ENCODE results near the gene MASP2.
"Not testable (repeated sequence)": the region's sequence is repeated elsewhere in the genome, so short reads cannot be mapped to it uniquely, and the experiment has no call there.

The MASP2 gene

DNA sequence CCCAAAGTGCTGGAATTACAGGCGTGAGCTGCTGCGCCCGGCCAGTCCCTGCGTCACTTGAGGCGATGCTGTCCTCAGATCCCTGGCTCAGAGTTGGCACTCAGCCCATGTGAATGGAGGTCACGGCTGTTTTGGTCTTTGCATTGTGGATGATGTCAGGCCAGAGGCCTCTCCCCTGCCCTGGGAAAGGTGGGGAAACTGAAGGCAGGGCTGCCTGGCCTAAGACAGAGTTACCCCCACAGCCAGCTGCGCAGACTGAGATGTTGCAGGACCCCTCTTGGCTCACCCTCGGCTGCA is 821 bp downstream of the MASP2 start:
- no peak overlapping the region for H3K4me3 ChIP-seq
- no peaks in the 10 kb centered on the region for H3K9me3 ChIP-seq
- H3K27ac ChIP-seq, result no peak overlapping the region
- H4K20me1 ChIP-seq, result no peaks in the 10 kb centered on the region
- no peaks in the 10 kb centered on the region for H3K27me3 ChIP-seq
- H3K36me3 ChIP-seq, result no peaks in the 10 kb centered on the region
- H3K4me1 ChIP-seq, result no peaks in the 10 kb centered on the region
- H3K4me2 ChIP-seq, result no peak overlapping the region
- no peak overlapping the region for H3K9ac ChIP-seq
- no peak for TF ChIP-seq Cebpa-rat (IDR thresholded peaks at IDR 0.05)

DNA sequence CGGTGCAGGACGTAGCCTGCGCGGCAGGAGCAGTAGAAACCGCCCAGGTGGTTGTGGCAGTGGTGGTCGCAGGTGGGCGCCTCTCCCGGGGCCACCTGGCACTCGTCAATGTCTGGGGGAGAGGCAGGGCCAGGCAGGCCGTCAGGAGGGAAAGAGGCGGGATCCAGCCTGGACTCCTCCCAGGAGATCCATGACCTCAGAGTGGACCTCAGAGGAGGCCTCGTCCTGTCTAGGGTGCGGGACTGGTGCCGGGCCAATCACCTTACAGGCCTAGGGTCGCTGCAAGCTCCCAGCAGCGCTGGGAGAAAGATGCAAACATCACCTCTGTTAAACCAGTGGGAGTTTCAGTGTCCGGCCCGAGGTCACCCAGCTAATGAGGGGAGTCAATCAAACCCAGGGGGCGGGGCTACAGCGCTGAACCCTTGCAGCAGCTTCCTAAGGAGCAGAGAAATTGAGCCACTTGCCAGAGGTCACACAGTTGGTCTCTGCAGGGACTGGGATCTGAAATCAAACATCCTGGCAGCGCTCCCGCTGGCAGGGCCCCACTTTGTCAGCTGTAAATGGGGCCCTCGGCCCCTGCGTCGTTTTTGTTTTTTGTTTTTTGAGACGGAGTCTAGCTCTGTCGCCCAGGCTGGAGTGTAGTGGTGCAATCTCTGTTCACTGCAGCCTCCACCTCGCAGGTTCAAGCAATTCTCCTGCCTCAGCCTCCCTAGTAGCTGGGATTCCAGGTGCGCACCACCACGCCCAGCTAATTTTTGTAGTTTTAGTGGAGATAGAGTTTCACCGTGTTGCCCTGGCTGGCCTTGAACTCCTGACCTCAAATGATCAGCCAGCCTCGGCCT is 1.4 kb downstream of the MASP2 start:
- Histone ChIP-seq H3K36me3 (no peaks in the 10 kb centered on the region), H3K27ac (no peak overlapping the region), H3K4me3 (no peak overlapping the region), H3K4me1 (no peaks in the 10 kb centered on the region), H3K9me3 (no peaks in the 10 kb centered on the region), H3K9ac (no peak overlapping the region), H3K27me3 (no peaks in the 10 kb centered on the region), H3K4me2 (no peak overlapping the region), H4K20me1 (no peaks in the 10 kb centered on the region)
- no peak for TF ChIP-seq Cebpa-rat (IDR thresholded peaks at IDR 0.05)

DNA sequence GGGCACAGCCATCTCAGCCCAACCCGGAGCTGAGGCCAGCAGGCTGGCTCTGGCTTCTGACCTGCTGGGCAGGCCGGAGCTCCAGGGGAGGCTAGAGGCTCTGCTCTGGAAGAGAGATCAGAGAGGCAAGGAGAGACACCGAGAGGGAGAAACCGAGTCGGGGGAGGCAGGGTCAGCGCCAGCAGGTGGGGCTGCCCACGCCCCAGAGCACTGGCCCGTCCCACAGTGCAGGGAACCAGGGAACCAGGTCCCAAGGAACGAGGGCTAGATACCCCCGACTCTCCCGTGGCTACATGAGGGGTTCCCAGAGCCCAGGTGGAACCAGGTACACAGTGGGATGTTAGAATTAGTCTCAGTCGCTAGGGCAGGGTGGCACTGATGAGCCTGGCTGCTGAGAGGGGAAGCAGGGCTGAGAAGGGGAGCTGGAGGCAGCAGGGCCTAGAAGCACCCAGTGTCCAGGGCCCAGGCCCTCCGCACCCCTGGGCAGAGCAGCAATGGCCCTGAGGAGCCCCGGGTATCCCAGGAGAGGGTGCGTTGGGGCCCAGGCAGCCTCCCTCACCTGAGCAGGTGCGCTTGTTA is 2.1 kb downstream of the MASP2 start:
- no peaks in the 10 kb centered on the region for H3K27me3 ChIP-seq
- no peak overlapping the region for H3K4me3 ChIP-seq
- no peak for TF ChIP-seq Cebpa-rat (IDR thresholded peaks at IDR 0.05)
- no peak overlapping the region for H3K27ac ChIP-seq
- H3K4me1 ChIP-seq, result no peaks in the 10 kb centered on the region
- H3K9ac ChIP-seq, result no peak overlapping the region
- H3K4me2 ChIP-seq, result no peak overlapping the region
- H3K9me3 ChIP-seq, result no peaks in the 10 kb centered on the region
- H3K36me3 ChIP-seq, result no peaks in the 10 kb centered on the region
- H4K20me1 ChIP-seq, result no peaks in the 10 kb centered on the region

DNA sequence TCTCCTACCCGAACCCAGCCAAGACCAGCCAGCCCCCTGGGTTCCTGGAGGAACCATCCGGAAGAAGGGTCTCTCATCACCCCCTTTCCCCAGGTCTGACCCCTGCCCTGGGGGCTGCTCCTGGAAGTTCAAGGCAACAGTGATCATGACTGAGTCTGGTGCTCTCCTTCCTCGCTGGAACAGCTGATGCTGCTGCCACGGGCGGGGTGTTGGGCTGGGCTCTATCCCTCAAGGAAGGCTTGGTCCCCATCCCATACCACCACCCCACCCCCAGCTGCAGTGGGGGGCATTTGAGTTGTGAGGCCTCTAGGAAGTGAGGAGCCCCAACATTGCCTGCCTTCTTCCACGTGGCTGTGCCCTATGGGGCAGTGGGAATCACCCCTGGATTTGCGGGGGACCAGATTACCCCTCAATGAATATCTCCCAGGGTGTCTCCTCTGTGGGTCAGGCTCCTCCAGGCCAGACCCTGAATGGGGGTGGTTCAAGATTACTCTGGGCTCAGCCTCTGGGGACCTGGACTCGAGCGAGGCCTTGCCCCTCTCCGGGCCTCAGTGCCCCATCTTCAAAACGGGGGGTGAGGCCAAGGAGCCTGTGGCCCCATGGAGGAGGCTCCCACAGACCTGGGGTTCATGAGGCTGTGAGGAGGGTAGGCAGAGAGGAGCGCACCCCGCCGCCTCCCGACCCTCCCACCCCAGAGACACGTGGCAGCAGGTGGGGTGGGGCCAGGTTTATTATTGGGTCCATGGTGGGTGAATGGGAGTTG is 2.8 kb downstream of the MASP2 start:
- H3K36me3 ChIP-seq, result no peaks in the 10 kb centered on the region
- TF ChIP-seq Cebpa-rat (IDR thresholded peaks at IDR 0.05), result no peak
- no peak overlapping the region for H3K4me3 ChIP-seq
- no peaks in the 10 kb centered on the region for H3K4me1 ChIP-seq
- H3K9me3 ChIP-seq, result no peaks in the 10 kb centered on the region
- no peak overlapping the region for H3K9ac ChIP-seq
- no peaks in the 10 kb centered on the region for H3K27me3 ChIP-seq
- H4K20me1 ChIP-seq, result no peaks in the 10 kb centered on the region
- no peak overlapping the region for H3K27ac ChIP-seq
- H3K4me2 ChIP-seq, result no peak overlapping the region

DNA sequence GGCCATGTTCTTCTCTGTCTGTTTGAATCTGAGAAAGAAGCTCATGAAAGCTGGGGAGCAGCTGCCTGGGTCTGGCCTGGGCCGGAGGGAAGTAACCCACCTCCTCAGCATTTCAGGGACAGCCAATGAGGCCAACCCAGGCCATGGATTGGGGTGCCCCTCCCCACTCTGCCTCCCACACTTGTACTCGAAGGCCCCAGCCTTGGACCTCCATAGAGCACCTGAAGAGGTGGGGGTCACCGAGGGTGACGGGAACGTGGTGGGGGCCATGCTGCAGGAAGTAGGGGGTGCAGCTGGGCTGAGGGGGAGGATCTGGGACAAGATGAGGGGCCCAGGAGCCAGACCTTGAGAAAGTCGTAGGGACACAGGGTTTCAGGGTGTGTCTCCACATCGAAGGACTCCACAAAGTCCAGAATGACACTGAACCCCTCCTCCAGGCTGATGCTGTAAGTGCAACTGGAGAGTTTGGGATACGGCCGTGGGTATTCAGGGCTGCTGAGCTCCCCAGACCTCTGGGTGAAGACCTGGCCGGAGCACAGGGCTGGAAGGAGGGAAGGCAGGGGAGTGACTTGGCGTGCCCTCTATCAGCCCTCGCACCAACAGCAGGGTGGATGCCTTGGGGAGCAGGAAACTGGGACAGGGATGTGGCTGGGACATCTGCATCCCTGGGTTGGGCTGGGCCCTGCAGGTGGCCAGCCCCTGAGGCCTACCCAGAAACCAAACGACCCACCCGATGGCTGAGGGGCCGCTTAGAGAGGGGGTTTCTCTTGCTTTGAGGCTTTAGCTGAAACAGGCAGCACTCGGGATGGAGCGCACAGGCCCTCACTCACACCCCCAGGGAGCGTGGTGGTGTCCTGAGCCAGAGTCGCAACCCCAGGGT is 3.8 kb downstream of the MASP2 start:
- no peak overlapping the region for H3K4me2 ChIP-seq

DNA sequence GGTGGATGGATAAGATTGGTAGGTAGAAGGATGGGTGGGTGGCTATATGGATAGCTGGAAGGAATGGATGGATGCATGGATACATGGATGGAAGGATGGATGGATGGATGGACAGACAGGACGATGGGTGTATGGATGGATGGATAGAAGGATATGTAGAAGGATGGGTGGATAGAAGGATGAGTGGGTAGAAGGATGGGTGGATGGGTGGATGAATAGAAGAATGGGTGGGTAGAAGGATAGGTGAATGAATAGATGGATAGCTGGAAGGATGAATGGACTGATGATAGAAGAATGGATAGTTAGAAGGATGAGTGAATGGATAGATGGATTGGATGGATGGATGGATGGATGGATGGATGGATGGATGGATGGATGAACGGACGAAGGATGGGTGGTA is 5.0 kb downstream of the MASP2 start:
- Histone ChIP-seq H3K4me2 (no peak overlapping the region), H3K9me3 (no peaks in the 10 kb centered on the region), H4K20me1 (no peaks in the 10 kb centered on the region), H3K27ac (no peak overlapping the region), H3K4me3 (no peak overlapping the region), H3K9ac (no peak overlapping the region), H3K36me3 (no peaks in the 10 kb centered on the region), H3K27me3 (no peaks in the 10 kb centered on the region), H3K4me1 (no peaks in the 10 kb centered on the region; the same call in 1 of the 2 replicates)
- no peak for TF ChIP-seq Cebpa-rat (IDR thresholded peaks at IDR 0.05)

More for the DNA sequence above, 3.8 kb downstream of the MASP2 start:
- no peak for TF ChIP-seq Cebpa-rat (IDR thresholded peaks at IDR 0.05)
- H3K36me3 ChIP-seq, result no peaks in the 10 kb centered on the region
- no peaks in the 10 kb centered on the region for H3K4me1 ChIP-seq
- no peak overlapping the region for H3K9ac ChIP-seq
- no peaks in the 10 kb centered on the region for H3K9me3 ChIP-seq
- no peaks in the 10 kb centered on the region for H3K27me3 ChIP-seq
- H4K20me1 ChIP-seq, result no peaks in the 10 kb centered on the region
- no peak overlapping the region for H3K27ac ChIP-seq
- no peak overlapping the region for H3K4me3 ChIP-seq

DNA sequence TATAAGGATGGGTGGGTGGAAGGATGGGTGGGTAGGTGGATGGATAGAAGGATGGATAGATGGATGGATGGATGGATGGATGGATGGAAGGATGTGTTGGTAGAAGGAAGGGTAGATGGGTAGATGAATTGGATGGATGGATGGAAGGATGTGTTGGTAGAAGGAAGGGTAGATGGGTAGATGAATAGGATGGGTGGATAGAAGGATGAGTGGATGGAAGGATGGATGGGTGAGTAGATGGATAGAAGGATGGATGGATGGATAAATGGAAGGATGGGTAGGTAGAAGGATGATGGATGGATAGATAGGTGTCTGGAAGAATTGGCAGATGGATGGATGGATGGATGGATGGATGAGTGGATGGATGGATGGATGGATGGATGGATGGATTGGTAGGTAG is 6.0 kb downstream of the MASP2 start:
- H3K36me3 ChIP-seq, result no peaks in the 10 kb centered on the region
- H3K4me3 ChIP-seq, result no peak overlapping the region
- H3K27ac ChIP-seq, result no peak overlapping the region
- no peaks in the 10 kb centered on the region for H3K27me3 ChIP-seq
- no peaks in the 10 kb centered on the region for H4K20me1 ChIP-seq
- H3K4me1 ChIP-seq, result no peaks in the 10 kb centered on the region; the same call in 1 of the 2 replicates
- no peaks in the 10 kb centered on the region for H3K9me3 ChIP-seq
- H3K9ac ChIP-seq, result no peak overlapping the region
- no peak for TF ChIP-seq Cebpa-rat (IDR thresholded peaks at IDR 0.05)
- no peak overlapping the region for H3K4me2 ChIP-seq

DNA sequence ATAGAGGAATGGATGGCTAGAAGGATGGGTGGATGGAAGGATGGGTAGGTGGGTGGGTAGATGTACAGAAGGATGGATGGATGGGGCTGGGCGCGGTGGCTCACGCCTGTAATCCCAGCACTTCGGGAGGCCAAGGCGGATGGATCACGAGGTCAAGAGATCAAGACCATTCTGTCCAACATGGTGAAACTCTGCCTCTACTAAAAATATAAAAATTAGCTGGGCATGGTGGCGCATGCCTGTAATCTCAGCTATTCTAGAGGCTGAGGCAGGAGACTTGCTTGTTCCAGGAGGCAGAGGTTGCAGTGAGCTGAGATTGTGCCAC is 7.0 kb downstream of the MASP2 start:
- H3K4me2 ChIP-seq, H3K9me3 ChIP-seq, H3K4me3 ChIP-seq, H3K9ac ChIP-seq, H3K27ac ChIP-seq, H4K20me1 ChIP-seq, H3K36me3 ChIP-seq, H3K27me3 ChIP-seq, H3K4me1 ChIP-seq: not testable (repeated sequence)

DNA sequence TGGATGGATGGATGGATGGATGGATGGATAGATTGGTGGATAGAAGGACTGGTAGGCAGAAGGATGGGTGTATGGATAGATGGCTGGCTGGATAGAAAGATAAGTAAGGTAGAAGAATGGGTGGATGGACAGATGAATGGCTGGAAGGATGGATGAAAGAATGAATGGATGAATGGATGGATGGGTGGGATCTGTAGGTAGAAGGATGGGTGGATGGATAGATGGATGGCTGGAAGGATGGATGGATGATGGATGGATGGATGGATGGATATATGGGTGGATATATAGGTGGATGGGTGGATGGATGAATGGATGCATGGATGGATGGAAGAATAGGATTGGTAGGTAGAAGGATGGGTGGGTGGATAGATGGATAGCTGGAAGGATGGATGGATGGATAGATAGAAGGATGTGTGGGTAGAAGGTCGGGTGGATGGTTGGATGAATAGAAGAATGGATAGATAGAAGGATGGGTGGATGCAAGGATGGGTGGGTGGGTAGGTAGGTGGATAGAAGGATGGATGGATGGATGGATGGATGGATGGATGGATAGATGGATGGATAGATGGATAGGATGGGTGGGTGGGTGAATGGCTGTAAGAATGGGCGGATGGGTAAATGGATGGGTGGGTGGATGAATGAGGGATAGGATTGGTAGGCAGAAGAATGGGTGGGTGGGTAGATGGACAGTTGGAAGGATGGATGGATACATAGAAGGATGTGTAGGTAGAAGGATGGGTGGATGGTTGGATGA is 7.5 kb downstream of the MASP2 start:
- Histone ChIP-seq H3K4me2 (no peak overlapping the region), H3K27ac (no peak overlapping the region), H3K9ac (no peak overlapping the region), H3K36me3 (no peaks in the 10 kb centered on the region), H3K4me1 (no peaks in the 10 kb centered on the region; the same call in 1 of the 2 replicates), H3K9me3 (no peaks in the 10 kb centered on the region), H4K20me1 (no peaks in the 10 kb centered on the region), H3K27me3 (no peaks in the 10 kb centered on the region), H3K4me3 (no peak overlapping the region)
- no peak for TF ChIP-seq Cebpa-rat (IDR thresholded peaks at IDR 0.05)
